ENCODE results near the gene SLC1A2. TPM values are rescaled to one million over a fixed set of nuclear protein-coding genes. Genes with fewer than 3 reads are reported as not detected.

SLC1A2 gene
- polyA plus RNA-seq, 4 donors, result 0.34 to 2.4 (median 0.49) TPM

DNA sequence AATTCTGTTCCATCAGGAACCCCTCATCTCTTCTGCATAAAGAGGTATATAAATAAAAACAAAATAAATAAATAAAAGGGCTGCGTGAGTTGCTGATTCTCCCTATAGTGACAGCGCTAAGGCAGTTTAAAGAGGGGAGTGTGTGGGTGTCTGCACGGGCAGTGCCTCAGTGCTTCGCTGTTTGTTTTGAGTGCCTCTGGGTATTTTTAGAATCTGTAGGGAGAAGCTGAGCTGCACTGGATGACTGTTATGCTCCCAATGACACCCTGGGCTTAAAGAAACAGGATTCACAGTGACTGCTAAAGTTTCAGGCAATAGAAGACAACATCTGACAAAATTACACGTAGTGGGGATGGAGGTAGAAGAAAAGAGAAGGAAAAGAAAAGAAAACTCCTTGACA, 38.8 kb downstream of the SLC1A2 start:
- no peak for DNase-seq (ENCODE audit: low read depth in 4 of 4, low spot score in 3 of 4)

GRCh38 chr11:35377262-35377661, 42.1 kb downstream of the SLC1A2 start:
- DNase-seq (ENCODE audit: low read depth in 4 of 4, low spot score in 3 of 4), result no peak

- no peak for DNase-seq (ENCODE audit: low read depth in 4 of 4, low spot score in 3 of 4)
Observed at GRCh38 chr11:35376613-35377012, 42.7 kb downstream of the SLC1A2 start.

- no peak for DNase-seq (ENCODE audit: low read depth in 4 of 4, low spot score in 3 of 4)
Observed at GRCh38 chr11:35376118-35376510, 43.2 kb downstream of the SLC1A2 start.

DNA sequence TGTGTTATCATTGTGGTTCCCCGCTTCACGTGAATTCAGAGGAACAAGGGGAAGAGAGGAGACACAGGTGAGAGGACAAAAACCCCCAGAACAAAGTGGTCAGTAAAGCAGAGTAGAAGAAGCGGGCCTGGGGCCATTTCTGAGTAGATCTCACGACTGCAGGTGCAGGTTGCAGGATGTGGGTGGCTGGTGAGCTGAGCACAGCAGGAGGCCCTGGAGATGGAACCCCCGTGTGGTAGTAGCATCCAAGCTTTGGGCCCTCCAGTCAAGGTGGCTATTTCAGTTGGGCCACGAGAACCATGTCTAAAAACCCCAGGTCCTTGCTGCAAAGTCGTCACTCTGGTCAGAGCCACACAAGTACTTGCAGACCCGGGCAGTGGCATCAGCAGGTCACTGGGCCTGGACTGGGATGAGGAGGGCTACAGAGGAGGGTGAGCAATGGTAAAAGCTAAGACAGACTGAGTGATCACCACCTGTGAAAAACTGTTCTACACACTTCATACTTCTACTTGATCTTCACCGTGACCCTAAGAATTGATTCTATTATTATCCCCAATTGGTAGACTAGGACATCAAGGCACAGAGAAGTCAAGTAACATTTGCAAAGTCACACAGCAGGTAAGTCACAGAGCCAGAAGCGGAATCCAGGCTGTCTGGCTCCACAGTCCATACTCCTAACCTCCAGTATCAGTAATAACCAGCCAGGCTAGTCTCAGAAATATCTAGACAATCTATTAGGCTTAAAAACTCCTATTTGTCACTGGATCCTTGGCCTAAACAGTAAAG, 43.8 kb downstream of the SLC1A2 start:
- no peak for DNase-seq (ENCODE audit: low read depth in 4 of 4, low spot score in 3 of 4)

GRCh38 chr11:35373284-35373933, 45.9 kb downstream of the SLC1A2 start:
- DNase-seq (ENCODE audit: low read depth in 4 of 4, low spot score in 3 of 4), result no peak

- no peak for DNase-seq (ENCODE audit: low read depth in 4 of 4, low spot score in 3 of 4)
Observed at GRCh38 chr11:35372565-35373283, 46.6 kb downstream of the SLC1A2 start.

DNA sequence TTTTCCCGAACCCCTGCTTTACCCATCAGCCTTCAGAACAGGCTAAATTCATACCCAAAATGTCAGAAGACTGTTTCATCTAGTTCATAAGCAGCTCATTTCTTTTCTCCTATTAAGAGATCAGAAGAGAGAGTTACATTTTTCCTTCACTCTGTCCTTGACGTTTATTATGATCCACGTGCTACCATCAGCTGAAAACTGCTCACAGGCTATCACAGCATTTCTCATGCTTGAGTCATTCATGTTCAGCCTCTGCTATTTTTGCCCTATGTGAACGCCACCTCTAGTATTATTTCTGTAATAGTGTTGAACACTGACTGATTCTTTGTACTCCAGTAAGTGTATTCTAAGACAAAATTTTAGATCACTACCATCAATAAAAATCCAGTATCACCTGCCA, 51.9 kb downstream of the SLC1A2 start:
- no peak for DNase-seq (ENCODE audit: low read depth in 4 of 4, low spot score in 3 of 4)

DNA sequence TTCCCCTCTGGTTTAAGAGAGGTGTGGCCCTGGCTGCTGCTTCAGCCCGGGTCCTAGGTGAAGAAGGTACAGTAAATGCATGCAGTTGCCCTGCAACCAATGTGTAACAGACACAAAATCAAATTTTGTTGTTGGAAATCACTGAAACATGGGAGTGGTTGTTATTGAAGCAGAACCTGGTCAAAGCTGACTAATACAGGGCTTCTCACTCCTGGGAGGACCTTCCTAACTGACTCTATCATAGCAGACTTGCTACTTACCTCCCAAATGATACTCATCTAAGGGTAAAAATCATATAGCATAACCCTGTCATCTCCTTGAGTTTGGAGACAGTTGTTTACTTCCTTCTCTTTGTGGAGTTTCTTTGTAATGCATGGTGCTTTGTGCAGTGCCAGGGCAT, 52.6 kb downstream of the SLC1A2 start:
- DNase-seq (ENCODE audit: low read depth in 4 of 4, low spot score in 3 of 4), result no peak

DNA sequence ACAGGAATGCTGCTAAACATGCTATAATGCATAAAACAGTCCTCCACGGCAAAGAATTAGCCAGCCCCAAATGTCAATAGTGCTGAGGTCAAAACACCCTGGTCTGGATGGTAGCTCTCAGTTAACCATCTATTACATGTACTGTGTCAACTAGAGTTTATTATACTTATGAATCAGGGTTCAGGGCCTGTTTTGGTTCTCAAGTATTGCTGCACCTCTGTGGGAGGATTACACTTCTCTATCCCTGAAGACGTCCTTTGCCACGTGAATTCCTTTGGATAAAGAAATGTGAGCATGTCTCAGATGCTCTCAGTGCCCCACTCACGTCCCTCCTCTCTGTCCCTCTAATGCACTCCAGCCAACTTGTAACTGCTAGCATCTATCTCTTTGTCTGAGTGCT, 53.4 kb downstream of the SLC1A2 start:
- no peak for DNase-seq (ENCODE audit: low read depth in 4 of 4, low spot score in 3 of 4)

GRCh38 chr11:35365395-35365794, 54.0 kb downstream of the SLC1A2 start:
- DNase-seq (ENCODE audit: low read depth in 4 of 4, low spot score in 3 of 4), result no peak

GRCh38 chr11:35363854-35364780, 55.2 kb downstream of the SLC1A2 start:
- DNase-seq (ENCODE audit: low read depth in 4 of 4, low spot score in 3 of 4), result no peak

GRCh38 chr11:35363246-35363801, 56.0 kb downstream of the SLC1A2 start:
- no peak for DNase-seq (ENCODE audit: low read depth in 4 of 4, low spot score in 3 of 4)

GRCh38 chr11:35362521-35362980, 56.8 kb downstream of the SLC1A2 start:
- DNase-seq (ENCODE audit: low read depth in 4 of 4, low spot score in 3 of 4), result no peak

DNA sequence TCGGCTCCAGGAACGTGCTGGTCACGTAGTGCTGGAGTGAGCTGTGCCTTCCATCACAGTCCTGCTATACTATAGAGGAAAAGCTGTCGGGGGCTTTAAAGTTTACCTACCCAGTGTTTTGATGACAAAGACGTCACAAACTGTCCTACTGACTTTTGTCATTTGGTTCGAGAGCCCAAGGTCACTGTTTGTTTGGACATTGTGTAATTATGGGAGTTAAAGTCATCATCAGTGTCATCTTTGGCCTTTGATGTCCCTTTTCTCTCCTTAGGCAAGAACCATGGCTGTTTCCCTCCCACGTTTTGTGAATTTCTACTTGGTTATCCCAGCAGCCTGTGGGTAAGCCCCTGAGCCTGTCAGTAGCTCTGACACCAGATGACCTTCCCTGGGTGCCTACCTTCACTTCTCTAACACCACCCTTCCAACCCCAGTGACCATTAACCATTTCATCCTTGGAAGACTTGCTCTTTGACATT, 59.3 kb downstream of the SLC1A2 start:
- no peak for DNase-seq (ENCODE audit: low read depth in 4 of 4, low spot score in 3 of 4)

- DNase-seq (ENCODE audit: low read depth in 4 of 4, low spot score in 3 of 4), result no peak
Observed at GRCh38 chr11:35359321-35360054, 59.9 kb downstream of the SLC1A2 start.

- no peak for DNase-seq (ENCODE audit: low read depth in 4 of 4, low spot score in 3 of 4)
Observed at GRCh38 chr11:35358391-35358790, 61.0 kb downstream of the SLC1A2 start.

GRCh38 chr11:35357923-35358322, 61.4 kb downstream of the SLC1A2 start:
- DNase-seq (ENCODE audit: low read depth in 4 of 4, low spot score in 3 of 4), result no peak

DNA sequence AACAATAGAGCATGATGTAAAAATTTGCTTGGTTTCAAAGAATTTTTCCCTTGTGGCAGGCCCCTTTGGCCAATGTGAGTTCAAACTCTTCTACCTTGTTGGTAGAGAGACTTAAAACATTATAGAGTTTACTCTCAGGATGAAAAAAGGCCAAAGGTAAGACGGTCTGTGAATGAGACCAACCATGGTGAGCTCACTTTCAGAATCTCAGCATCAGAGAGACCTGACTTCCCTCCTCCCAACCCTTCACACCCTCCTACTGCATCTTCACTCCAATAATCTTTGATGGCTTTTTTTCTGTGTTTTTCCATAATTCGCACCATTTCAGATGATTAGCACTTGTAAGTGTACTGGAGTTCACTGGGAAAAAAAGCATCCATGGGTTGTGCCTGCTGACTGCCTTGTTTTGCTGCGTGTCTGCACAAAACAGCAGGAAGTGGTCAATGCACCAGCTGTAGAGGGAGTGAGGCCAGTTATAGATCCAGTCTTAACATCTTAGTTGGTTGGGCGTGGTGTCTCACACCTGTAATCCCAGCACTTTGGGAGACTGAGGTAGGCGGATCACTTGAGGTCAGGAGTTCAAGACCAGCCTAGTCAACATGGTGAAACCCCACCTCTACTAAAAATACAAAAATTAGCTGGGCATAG, 64.1 kb downstream of the SLC1A2 start:
- DNase-seq (ENCODE audit: low read depth in 4 of 4, low spot score in 3 of 4), result no peak
